SJCRH30 (cell line): ENCODE data around the gene SYNJ2. TPM values are rescaled to one million over a fixed set of nuclear protein-coding genes. Genes with fewer than 3 reads are reported as not detected.

Experiments used
- DNase-seq, 2 experiments: peaks; one replicate each; pipeline ENCODE4 v3.0.0-alpha.2; 2015 to 2020
- H3K27ac ChIP-seq: fragments of 250-450 bp; sonication (Bioruptor Pico); 2 replicates; pipeline ENCODE4 v1.5.1; 2020; ENCODE audit warnings: mild to moderate bottlenecking, moderate library complexity
- H3K27me3 ChIP-seq: fragments of 250-450 bp; sonication (Bioruptor Pico); 2 replicates; pipeline ENCODE4 v1.5.1; 2020; ENCODE audit warnings: mild to moderate bottlenecking, moderate library complexity
- H3K36me3 ChIP-seq: fragments of 250-450 bp; sonication (Bioruptor Pico); 2 replicates; pipeline ENCODE4 v1.5.1; 2020; ENCODE audit warnings: mild to moderate bottlenecking, moderate library complexity
- H3K4me1 ChIP-seq: fragments of 250-450 bp; sonication (Bioruptor Pico); 2 replicates; pipeline ENCODE4 v1.5.1; 2020; ENCODE audit warnings: mild to moderate bottlenecking, moderate library complexity
- H3K4me3 ChIP-seq: fragments of 250-450 bp; sonication (Bioruptor Pico); 2 replicates; pipeline ENCODE4 v1.5.1; 2020; ENCODE audit warnings: mild to moderate bottlenecking, moderate library complexity
- H3K9me3 ChIP-seq: fragments of 250-450 bp; sonication (Bioruptor Pico); replicated peaks from 2 replicates; pipeline ENCODE4 v1.5.1; 2020; ENCODE audit warnings: mild to moderate bottlenecking, moderate library complexity
- total RNA-seq: library from RNA; depleted of rRNA; stranded (reverse); fragments of >200 nt; shearing (Covaris generic); gene quantifications from 2 replicates; pipeline ENCODE4 v1.2.3, GENCODE V29; 2014

The SYNJ2 gene
- total RNA-seq, 1 experiment from 2014 or later: 33.4 TPM

DNA sequence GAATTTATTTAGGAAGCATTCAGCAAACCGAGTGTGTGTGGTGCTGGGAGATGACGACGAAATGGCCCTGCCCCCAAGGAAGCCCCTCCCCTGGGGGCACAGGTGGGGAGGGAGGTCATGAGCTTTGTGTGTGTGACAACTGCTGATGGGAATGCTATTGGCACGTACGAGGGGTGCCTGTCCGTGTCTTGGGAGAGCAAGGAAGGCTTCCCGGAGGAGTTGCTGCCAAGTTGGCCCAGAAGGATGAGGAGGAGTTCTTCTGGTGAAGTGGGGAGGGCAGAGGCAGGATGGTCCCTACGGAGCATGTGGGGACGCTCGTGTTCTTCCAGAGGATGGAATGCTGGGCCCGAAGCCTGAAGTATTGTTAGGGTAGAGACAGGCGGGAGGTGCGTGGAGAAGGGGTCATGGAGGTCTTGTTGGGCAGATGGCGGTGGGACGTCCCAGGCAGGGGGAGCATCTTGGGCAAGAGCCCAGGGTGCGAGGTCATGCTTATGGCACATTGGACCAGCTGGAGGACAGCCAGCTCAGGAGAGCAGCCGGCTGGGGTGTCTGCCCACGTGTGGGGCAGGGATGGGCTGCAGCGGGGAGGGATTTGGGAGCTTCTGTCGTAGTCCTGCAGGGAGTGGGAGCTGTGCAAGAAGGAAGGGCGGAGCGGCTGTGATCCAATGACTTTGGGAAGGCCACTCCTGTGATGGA is 46.1 kb downstream of the SYNJ2 start:
- Histone ChIP-seq H3K27ac (no peak overlapping the region), H3K4me1 (peaks cover 58% of the 10 kb centered on the region)
- DNase-seq: no peak

DNA sequence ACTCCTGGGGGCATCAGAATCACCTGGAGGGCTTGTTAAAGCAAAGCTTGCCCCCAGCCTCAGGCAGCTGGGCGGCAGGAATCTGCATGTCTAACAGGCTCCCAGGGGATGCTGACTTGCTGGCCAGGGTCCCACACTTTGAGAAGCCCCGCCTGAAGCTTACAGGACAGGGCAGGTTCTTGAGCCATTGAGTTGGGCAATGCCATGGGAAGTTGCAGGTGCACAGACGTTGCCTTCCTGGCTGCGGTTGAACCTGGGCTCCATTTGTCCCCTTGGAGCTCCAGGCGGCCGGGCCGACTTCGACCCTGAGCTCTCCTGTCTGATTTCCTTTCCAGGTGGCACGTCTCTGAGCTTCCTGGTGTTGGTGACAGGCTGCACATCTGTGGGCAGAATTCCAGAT is 46.8 kb downstream of the SYNJ2 start:
- no peaks in the 10 kb centered on the region for H3K27me3 ChIP-seq
- no peak overlapping the region for H3K4me3 ChIP-seq
- peaks cover 17% of the 10 kb centered on the region for H3K36me3 ChIP-seq
- DNase-seq: no peak
- H3K4me1 ChIP-seq: peaks cover 64% of the 10 kb centered on the region
- H3K9me3 ChIP-seq: no peaks in the 10 kb centered on the region
- H3K27ac ChIP-seq: no peak overlapping the region

More for the DNA sequence above, 46.1 kb downstream of the SYNJ2 start:
- H3K9me3 ChIP-seq: no peaks in the 10 kb centered on the region
- no peak overlapping the region for H3K4me3 ChIP-seq
- peaks cover 12% of the 10 kb centered on the region for H3K36me3 ChIP-seq
- H3K27me3 ChIP-seq: no peaks in the 10 kb centered on the region

- Histone ChIP-seq H3K4me3 (no peak overlapping the region), H3K27ac (no peak overlapping the region), H3K27me3 (no peaks in the 10 kb centered on the region), H3K9me3 (no peaks in the 10 kb centered on the region), H3K36me3 (peaks cover 21% of the 10 kb centered on the region), H3K4me1 (peaks cover 68% of the 10 kb centered on the region)
- no peak for DNase-seq
Observed at GRCh38 chr6:158028876-158029275, 47.2 kb downstream of the SYNJ2 start.

DNA sequence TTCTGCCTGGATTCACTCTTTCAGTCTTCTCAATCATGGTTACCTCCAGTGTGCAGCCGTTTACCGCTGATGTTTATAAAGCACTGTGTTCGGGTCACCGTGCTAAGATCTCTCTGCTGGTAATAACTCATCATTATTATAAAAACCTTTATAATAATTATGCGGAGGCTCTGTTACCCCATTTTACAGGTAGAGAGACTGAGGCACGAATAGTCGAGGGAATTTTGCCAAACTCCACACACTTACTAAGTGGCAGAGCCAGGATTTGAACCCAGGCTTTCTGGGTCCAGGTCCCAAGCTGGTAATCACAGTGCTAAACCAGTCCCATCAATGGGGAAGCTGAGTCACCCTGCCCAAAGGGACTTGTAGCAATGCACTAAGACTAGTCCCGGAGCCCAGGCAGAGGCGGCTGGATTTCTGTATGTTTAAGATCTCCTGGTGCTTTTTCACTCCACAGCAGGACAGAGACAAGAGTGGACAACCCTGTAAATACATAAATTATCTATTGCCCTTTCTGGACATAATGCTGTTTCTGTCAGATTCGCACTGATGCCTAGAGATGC is 48.1 kb downstream of the SYNJ2 start:
- H3K27ac ChIP-seq: no peak overlapping the region
- H3K9me3 ChIP-seq: no peaks in the 10 kb centered on the region
- H3K36me3 ChIP-seq: peaks cover 21% of the 10 kb centered on the region
- H3K4me1 ChIP-seq: peaks cover 66% of the 10 kb centered on the region
- no peak for DNase-seq
- no peaks in the 10 kb centered on the region for H3K27me3 ChIP-seq
- H3K4me3 ChIP-seq: no peak overlapping the region

GRCh38 chr6:158030380-158031300 is 49.0 kb downstream of the SYNJ2 start:
- Histone ChIP-seq H3K36me3 (peaks cover 21% of the 10 kb centered on the region), H3K4me1 (peaks cover 60% of the 10 kb centered on the region), H3K27me3 (no peaks in the 10 kb centered on the region), H3K9me3 (no peaks in the 10 kb centered on the region), H3K4me3 (no peak overlapping the region), H3K27ac (peak overlapping the region; percentile 86)
- DNase-seq: no peak

DNA sequence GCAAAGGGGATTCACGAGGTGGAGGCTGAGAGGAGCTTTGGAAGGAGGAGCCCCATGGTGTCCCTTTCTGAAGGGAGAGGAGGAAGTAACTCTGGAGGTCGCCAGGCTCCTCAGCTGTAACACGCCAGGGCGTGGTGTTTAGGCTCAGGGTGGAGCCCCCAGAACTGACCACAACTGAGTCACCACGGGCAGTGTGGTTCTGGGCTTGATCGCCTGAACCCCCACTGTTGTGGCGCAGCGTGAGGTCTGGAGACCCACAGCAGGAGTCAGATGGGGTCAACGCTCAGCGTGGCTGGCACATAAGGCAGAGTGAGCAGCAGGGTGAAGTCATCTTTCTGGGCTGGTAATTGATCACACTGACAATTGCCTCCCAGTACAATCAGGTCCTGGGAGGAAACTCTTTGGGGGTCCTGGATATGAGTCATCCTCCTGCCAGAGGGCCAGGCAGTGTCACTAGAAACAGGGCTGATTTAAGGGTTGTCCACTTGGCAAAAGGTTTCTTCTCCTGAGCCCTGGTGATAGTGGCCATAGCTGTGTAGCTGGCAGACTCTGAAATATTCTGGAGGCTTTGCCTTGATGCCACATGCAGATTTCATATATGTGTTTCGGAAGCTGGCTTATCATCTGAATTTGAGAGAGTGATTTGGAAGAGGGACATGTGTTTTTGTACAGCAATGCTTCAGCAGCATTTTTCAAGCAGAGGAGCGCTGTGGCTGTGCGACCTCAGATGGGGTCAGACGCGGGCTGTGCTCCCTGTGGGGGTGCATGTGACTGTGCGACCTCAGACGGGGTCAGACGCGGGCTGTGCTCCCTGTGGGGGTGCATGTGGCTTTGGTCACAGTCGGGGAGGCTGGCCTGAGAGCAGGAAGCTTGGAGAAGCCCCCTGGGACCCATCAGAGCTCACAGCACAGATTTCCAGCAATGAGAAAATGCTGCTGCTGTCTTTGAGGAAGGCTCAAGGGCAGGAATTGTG is 50.0 kb downstream of the SYNJ2 start:
- peak overlapping the region; percentile 86 for H3K27ac ChIP-seq
- peaks cover 28% of the 10 kb centered on the region for H3K36me3 ChIP-seq
- H3K4me1 ChIP-seq: peaks cover 50% of the 10 kb centered on the region
- H3K27me3 ChIP-seq: no peaks in the 10 kb centered on the region
- DNase-seq: peak; percentile 75 to 79
- no peak overlapping the region for H3K4me3 ChIP-seq
- H3K9me3 ChIP-seq: no peaks in the 10 kb centered on the region

GRCh38 chr6:158032354-158032733 is 50.7 kb downstream of the SYNJ2 start:
- peaks cover 43% of the 10 kb centered on the region for H3K4me1 ChIP-seq
- no peak for DNase-seq
- H3K27me3 ChIP-seq: no peaks in the 10 kb centered on the region
- H3K27ac ChIP-seq: peak overlapping the region; percentile 86
- H3K9me3 ChIP-seq: no peaks in the 10 kb centered on the region
- no peak overlapping the region for H3K4me3 ChIP-seq
- H3K36me3 ChIP-seq: peaks cover 29% of the 10 kb centered on the region

DNA sequence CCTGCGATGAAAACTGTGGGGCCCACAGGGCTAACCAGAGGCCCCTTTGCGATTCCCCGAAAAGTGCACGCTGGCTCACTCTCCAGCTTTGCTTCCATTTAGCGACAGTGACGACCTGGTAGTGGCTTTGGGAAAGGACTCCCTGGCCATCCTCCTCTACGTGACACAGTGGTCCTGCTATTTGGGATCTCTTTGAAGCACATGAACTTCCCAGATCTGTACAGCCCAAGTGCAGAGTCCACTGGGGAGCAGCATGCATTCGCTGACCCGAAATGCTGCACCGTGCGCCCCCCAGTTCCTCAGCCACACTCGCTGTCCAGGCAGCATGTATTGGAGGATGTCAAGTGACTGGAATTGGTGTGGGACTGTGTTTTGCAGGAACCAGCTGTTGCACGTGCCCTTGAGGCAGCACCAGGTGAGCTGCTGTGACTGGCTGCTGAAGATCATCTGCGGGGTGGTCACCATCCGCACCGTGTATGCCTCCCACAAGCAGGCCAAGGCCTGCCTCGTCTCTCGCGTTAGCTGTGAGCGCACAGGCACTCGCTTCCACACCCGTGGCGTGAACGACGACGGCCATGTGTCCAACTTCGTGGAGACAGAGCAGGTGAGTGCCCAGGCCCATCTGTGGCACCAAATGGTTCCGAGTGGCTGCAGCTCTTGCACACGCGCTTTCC is 51.6 kb downstream of the SYNJ2 start:
- no peak for DNase-seq
- peaks cover 29% of the 10 kb centered on the region for H3K36me3 ChIP-seq
- no peaks in the 10 kb centered on the region for H3K9me3 ChIP-seq
- peaks cover 45% of the 10 kb centered on the region for H3K4me1 ChIP-seq
- no peak overlapping the region for H3K27ac ChIP-seq
- no peaks in the 10 kb centered on the region for H3K27me3 ChIP-seq
- H3K4me3 ChIP-seq: no peak overlapping the region

- Histone ChIP-seq H3K4me3 (no peak overlapping the region), H3K27ac (no peak overlapping the region; the same call in 1 of the 2 replicates), H3K4me1 (peaks cover 53% of the 10 kb centered on the region), H3K9me3 (no peaks in the 10 kb centered on the region), H3K27me3 (no peaks in the 10 kb centered on the region), H3K36me3 (peaks cover 29% of the 10 kb centered on the region)
- no peak for DNase-seq
Observed at GRCh38 chr6:158033751-158034702, 52.4 kb downstream of the SYNJ2 start.

GRCh38 chr6:158036261-158036660 is 54.6 kb downstream of the SYNJ2 start:
- Histone ChIP-seq H3K4me1 (peaks cover 69% of the 10 kb centered on the region), H3K9me3 (no peaks in the 10 kb centered on the region), H3K27ac (no peak overlapping the region), H3K4me3 (no peak overlapping the region), H3K27me3 (no peaks in the 10 kb centered on the region), H3K36me3 (peaks cover 17% of the 10 kb centered on the region)
- no peak for DNase-seq

- DNase-seq: no peak
- no peak overlapping the region for H3K27ac ChIP-seq
Observed at GRCh38 chr6:158037021-158037420, 55.4 kb downstream of the SYNJ2 start.

DNA sequence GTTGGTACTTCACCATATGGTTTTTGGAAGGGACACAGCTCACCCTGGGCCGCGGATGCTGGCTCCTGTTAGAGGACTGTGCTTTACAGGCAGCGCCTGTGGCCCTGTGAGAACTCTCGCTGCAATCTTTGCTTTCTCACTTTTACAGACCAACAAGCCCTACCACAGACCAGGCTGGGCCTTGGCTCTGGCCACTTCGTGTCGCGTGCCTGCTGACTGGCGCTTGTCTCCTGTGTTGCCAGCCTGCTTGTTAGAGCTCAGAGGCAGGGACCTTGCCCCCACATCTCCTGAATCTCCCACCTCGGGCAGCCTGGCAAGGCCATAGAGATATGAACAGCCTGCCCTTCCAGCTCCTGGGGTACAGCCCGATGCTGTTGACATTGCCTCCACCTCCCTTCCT is 56.1 kb downstream of the SYNJ2 start:
- Histone ChIP-seq H3K9me3 (no peaks in the 10 kb centered on the region), H3K27me3 (no peaks in the 10 kb centered on the region), H3K4me3 (no peak overlapping the region), H3K27ac (peak overlapping the region; percentile 46), H3K4me1 (peaks cover 68% of the 10 kb centered on the region), H3K36me3 (peaks cover 24% of the 10 kb centered on the region)
- DNase-seq: no peak

More at GRCh38 chr6:158037021-158037420, 55.4 kb downstream of the SYNJ2 start:
- Histone ChIP-seq H3K4me3 (no peak overlapping the region), H3K36me3 (peaks cover 21% of the 10 kb centered on the region), H3K27me3 (no peaks in the 10 kb centered on the region), H3K9me3 (no peaks in the 10 kb centered on the region), H3K4me1 (peaks cover 69% of the 10 kb centered on the region)
